HCT116 (cell line): ENCODE results near the gene SOX18.

Source experiments
- CTCF ChIP-seq, 3 experiments: fragments of 200-600 bp in 1 of 3; sonication (generic) in 1 of 3; IDR thresholded peaks in 2 of 3; conservative IDR thresholded peaks in 1 of 3; 2 replicates each; pipeline ENCODE4 v1.5.1; 2012 to 2017; ENCODE audit warnings: low read depth in 2 of 3, low read length in 2 of 3, antibody characterized with exemption in 1 of 3, borderline replicate concordance in 1 of 3, control low read depth in 1 of 3, mild to moderate bottlenecking in 1 of 3, mixed read lengths in 1 of 3, mixed run types in 1 of 3, moderate library complexity in 1 of 3; ENCODE audit not compliant: insufficient read depth in 1 of 3
- EZH2 ChIP-seq: fragments of 200-600 bp; sonication (generic); IDR thresholded peaks from 2 replicates; pipeline ENCODE4 v1.6.1; 2017; ENCODE audit warnings: antibody characterized with exemption, mixed run types
- EZH2phosphoT487 ChIP-seq: fragments of 200-600 bp; IDR thresholded peaks from 2 replicates; pipeline ENCODE4 v1.6.1; 2018; ENCODE audit warnings: antibody characterized with exemption, borderline replicate concordance
- POLR2A ChIP-seq: IDR thresholded peaks from 2 replicates; pipeline ENCODE4 v1.7.0; 2011; ENCODE audit warnings: borderline replicate concordance; ENCODE audit not compliant: insufficient read depth, insufficient read length; ENCODE audit errors: extremely low read depth
- RAD21 ChIP-seq: IDR thresholded peaks from 2 replicates; pipeline ENCODE4 v1.6.1; 2012; ENCODE audit warnings: low read depth, mild to moderate bottlenecking
- TCF7L2 ChIP-seq: IDR thresholded peaks from 2 replicates; pipeline ENCODE4 v1.7.0; 2011; ENCODE audit warnings: borderline replicate concordance, inconsistent platforms; ENCODE audit not compliant: insufficient read depth, insufficient read length; ENCODE audit errors: extremely low read depth
- ZNF274 ChIP-seq: fragments of 200-500 bp; sonication (Bioruptor generic); IDR thresholded peaks from 2 replicates; pipeline ENCODE4 v1.6.1; 2014; ENCODE audit warnings: mild to moderate bottlenecking, low read depth, low read length, inconsistent platforms
- TF ChIP-seq, protein P1 (sequence below): IDR thresholded peaks from 2 replicates; pipeline ENCODE4 v1.6.1; 2012

DNA sequence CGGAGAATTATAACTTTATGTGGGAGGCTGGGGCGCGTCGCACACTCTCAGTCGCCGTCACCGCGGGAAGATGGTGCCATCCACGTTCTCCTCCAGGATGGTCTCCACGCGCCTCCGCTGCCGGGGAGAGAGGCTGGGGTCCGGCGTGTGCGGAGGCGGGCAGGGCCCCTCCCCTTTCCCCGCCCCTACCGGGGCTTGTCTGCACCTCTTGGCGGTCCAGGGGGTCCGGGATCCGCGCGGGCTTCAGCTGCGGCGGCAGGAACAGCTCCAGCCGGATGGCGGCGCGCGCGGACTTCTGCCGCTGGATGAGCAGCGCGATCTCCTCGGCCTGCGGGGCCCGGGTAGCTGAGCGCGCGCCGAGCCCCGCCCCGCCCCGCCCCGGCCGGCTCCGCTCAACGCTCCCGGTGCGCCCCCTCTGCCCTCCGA, 34.0 kb upstream of the SOX18 start:
- TF ChIP-seq ZNF274 (no peak), CTCF (IDR thresholded peaks at IDR 0.05 in 2 of 3, conservative IDR thresholded peaks at IDR 0.05 in 1 of 3; ENCODE audit: borderline replicate concordance in 1 of 3, insufficient read depth in 1 of 3, low read depth in 2 of 3, low read length in 2 of 3) (peak in 2 of 3 experiments; percentile 34 to 37; a peak in 3 of 6 replicates), EZH2 (no peak), RAD21 (no peak; the same call in 1 of the 2 replicates), POLR2A (no peak), EZH2phosphoT487 (no peak), TCF7L2 (no peak)
- TF ChIP-seq, protein P1, sequence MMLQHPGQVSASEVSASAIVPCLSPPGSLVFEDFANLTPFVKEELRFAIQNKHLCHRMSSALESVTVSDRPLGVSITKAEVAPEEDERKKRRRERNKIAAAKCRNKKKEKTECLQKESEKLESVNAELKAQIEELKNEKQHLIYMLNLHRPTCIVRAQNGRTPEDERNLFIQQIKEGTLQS = no peak
